GDM1 (cell line): ENCODE results near the gene TMEM168.

Experiments
- DNase-seq: peaks from one replicate; lab custom pipeline; 2025; lab: John Stamatoyannopoulos, UW

Gene TMEM168

GRCh38 chr7:112721366-112721765 lies 68.8 kb downstream of the TMEM168 start:
- no peak for DNase-seq

GRCh38 chr7:112715525-112715924 lies 74.7 kb downstream of the TMEM168 start:
- DNase-seq, result no peak

- DNase-seq, result no peak
Observed at GRCh38 chr7:112714917-112715316, 75.3 kb downstream of the TMEM168 start.
